PC-3 (cell line): ENCODE results near the gene POLRMT. TPM values are rescaled to one million over a fixed set of nuclear protein-coding genes. Genes with fewer than 3 reads are reported as not detected.
"Not testable (repeated sequence)": the region's sequence is repeated elsewhere in the genome, so short reads cannot be mapped to it uniquely, and the experiment has no call there.

Experiments
- ATAC-seq: fragments of 200-7000 bp; cut with Tn5 transposase; 2 replicates; pipeline ENCODE4 v1.9.1; 2020; ENCODE audit warnings: mild to moderate bottlenecking, moderate library complexity
- BruUV-seq: library from RNA; stranded (reverse); fragments of 400-500 nt; replicated peaks from 2 replicates; lab custom pipeline; 2021; lab: Mats Ljungman, UMichigan
- CTCF ChIA-PET: fragments of 300-600 bp; sonication (Branson Sonifier 250); formaldehyde crosslinking; loops from one replicate; lab custom pipeline; 2022; ENCODE audit warnings: antibody characterized with exemption; lab: Charles Lee
- POLR2A ChIA-PET: fragments of 300-600 bp; sonication (Branson Sonifier 250); formaldehyde crosslinking; loops from one replicate; lab custom pipeline; 2022; ENCODE audit warnings: antibody characterized with exemption; ENCODE audit not compliant: unreplicated experiment; lab: Charles Lee
- DNase-seq: peaks from one replicate; pipeline ENCODE4 v3.0.0-alpha.2; 2015
- H2AFZ ChIP-seq: fragments of 300-600 bp; sonication (generic); 2 replicates; pipeline ENCODE4 v1.6.0; 2016; ENCODE audit warnings: antibody characterized with exemption, low read length
- H3F3A ChIP-seq: fragments of 300-600 bp; sonication (generic); one replicate; pipeline ENCODE4 v1.6.0; 2017; ENCODE audit warnings: antibody characterized with exemption, low read length, control low read depth, mild to moderate bottlenecking; ENCODE audit not compliant: unreplicated experiment
- H3K27ac ChIP-seq: fragments of 300-600 bp; sonication (generic); 2 replicates; pipeline ENCODE4 v1.5.1; 2016; ENCODE audit warnings: mild to moderate bottlenecking, low read length
- H3K27me3 ChIP-seq: fragments of 300-600 bp; sonication (generic); 2 replicates; pipeline ENCODE4 v1.6.1; 2016; ENCODE audit warnings: low read length, mixed read lengths
- H3K36me3 ChIP-seq: fragments of 300-600 bp; sonication (generic); 2 replicates; pipeline ENCODE4 v1.6.1; 2016; ENCODE audit warnings: low read depth, mixed run types, low read length, mixed read lengths
- H3K4me1 ChIP-seq: fragments of 300-600 bp; sonication (generic); 2 replicates; pipeline ENCODE4 v1.5.1; 2016; ENCODE audit warnings: low read length; ENCODE audit not compliant: insufficient read depth
- H3K4me2 ChIP-seq: fragments of 300-600 bp; sonication (generic); 2 replicates; pipeline ENCODE4 v1.6.0; 2016; ENCODE audit warnings: low read length
- H3K4me3 ChIP-seq: fragments of 300-600 bp; sonication (generic); 2 replicates; pipeline ENCODE4 v1.5.1; 2016; ENCODE audit warnings: mild to moderate bottlenecking, low read length, mixed read lengths
- H3K79me2 ChIP-seq: fragments of 300-600 bp; sonication (generic); 2 replicates; pipeline ENCODE4 v1.6.1; 2017; ENCODE audit warnings: low read length, mixed read lengths
- H3K9ac ChIP-seq: fragments of 300-600 bp; sonication (generic); 2 replicates; pipeline ENCODE4 v1.6.0; 2016; ENCODE audit warnings: mild to moderate bottlenecking, low read length
- H3K9me2 ChIP-seq: fragments of 300-600 bp; sonication (generic); replicated peaks from 2 replicates; pipeline ENCODE4 v1.6.1; 2016; ENCODE audit warnings: mixed run types, low read length, mixed read lengths
- H3K9me3 ChIP-seq: fragments of 300-600 bp; sonication (generic); 2 replicates; pipeline ENCODE4 v1.6.1; 2016; ENCODE audit warnings: low read length, mixed read lengths
- H4K20me1 ChIP-seq: fragments of 300-600 bp; sonication (generic); 2 replicates; pipeline ENCODE4 v1.6.1; 2016; ENCODE audit warnings: low read length, mixed read lengths
- EZH2 ChIP-seq: fragments of 300-600 bp; sonication (generic); IDR thresholded peaks from one replicate; pipeline ENCODE4 v1.6.1; 2017; ENCODE audit warnings: antibody characterized with exemption, mild to moderate bottlenecking, low read length; ENCODE audit not compliant: unreplicated experiment
- EZH2phosphoT487 ChIP-seq: fragments of 300-600 bp; sonication (generic); IDR thresholded peaks from 2 replicates; pipeline ENCODE4 v1.6.1; 2018; ENCODE audit warnings: mild to moderate bottlenecking, antibody characterized with exemption, low read length, borderline replicate concordance
- intact Hi-C: fragments of 100-400 bp; cut with micrococcal nuclease; formaldehyde crosslinking; loops from 2 replicates; pipeline ENCODE4 v1.9.0; 2023
- total RNA-seq: library from RNA; depleted of rRNA; stranded (reverse); fragments of >200 nt; gene quantifications from 2 replicates; pipeline ENCODE4 v1.2.3, GENCODE V29; 2014
- TF ChIP-seq, protein P1 (sequence below): fragments of 300-600 bp; sonication (generic); conservative IDR thresholded peaks from 2 replicates; pipeline ENCODE4 v1.5.1; 2017; ENCODE audit warnings: antibody characterized with exemption, low read depth, mild to moderate bottlenecking, low read length

The POLRMT gene
- total RNA-seq, 1 experiment from 2014 or later = 60.5 TPM

GRCh38 chr19:676007-676338 lies 42.6 kb upstream of the POLRMT start:
- H3K4me1 ChIP-seq = peaks cover 21% of the 10 kb centered on the region
- H2AFZ ChIP-seq = 0 out of 2 replicates have a peak overlapping the region, but pooled peaks have one; percentile 9
- H3K27me3 ChIP-seq = no peaks in the 10 kb centered on the region
- TF ChIP-seq, protein P1, sequence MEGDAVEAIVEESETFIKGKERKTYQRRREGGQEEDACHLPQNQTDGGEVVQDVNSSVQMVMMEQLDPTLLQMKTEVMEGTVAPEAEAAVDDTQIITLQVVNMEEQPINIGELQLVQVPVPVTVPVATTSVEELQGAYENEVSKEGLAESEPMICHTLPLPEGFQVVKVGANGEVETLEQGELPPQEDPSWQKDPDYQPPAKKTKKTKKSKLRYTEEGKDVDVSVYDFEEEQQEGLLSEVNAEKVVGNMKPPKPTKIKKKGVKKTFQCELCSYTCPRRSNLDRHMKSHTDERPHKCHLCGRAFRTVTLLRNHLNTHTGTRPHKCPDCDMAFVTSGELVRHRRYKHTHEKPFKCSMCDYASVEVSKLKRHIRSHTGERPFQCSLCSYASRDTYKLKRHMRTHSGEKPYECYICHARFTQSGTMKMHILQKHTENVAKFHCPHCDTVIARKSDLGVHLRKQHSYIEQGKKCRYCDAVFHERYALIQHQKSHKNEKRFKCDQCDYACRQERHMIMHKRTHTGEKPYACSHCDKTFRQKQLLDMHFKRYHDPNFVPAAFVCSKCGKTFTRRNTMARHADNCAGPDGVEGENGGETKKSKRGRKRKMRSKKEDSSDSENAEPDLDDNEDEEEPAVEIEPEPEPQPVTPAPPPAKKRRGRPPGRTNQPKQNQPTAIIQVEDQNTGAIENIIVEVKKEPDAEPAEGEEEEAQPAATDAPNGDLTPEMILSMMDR = no peak
- no peak for TF ChIP-seq EZH2phosphoT487
- H3K4me3 ChIP-seq = peak overlapping the region; percentile 50; the same call in 1 of the 2 replicates
- no peak for DNase-seq
- CTCF ChIA-PET = no interaction called here
- peak overlapping the region; percentile 77 for H3K4me2 ChIP-seq
- no peak overlapping the region for H3K27ac ChIP-seq
- intact Hi-C loops = loop anchor here (5.0 kb wide), 2 partner anchors 36 to 76 kb away; partner anchors contain the start of gene MISP
- H3K79me2 ChIP-seq = peaks cover 26% of the 10 kb centered on the region
- H3K9me2 ChIP-seq = no peaks in the 10 kb centered on the region
- BruUV-seq = no TSS peak
- no peaks in the 10 kb centered on the region for H3F3A ChIP-seq
- ATAC-seq = no peak
- no peaks in the 10 kb centered on the region for H4K20me1 ChIP-seq
- no peaks in the 10 kb centered on the region for H3K36me3 ChIP-seq
- H3K9me3 ChIP-seq = no peaks in the 10 kb centered on the region
- no peak overlapping the region for H3K9ac ChIP-seq
- POLR2A ChIA-PET = interaction anchor here (0.7 kb wide), 1 partner anchor 101 kb away, joined by 4 read pairs; no protein-coding TSS in a partner anchor

GRCh38 chr19:674282-675151 lies 41.2 kb upstream of the POLRMT start:
- H3K27ac ChIP-seq = no peak overlapping the region
- TF ChIP-seq, protein P1 = no peak
- TF ChIP-seq EZH2phosphoT487 = no peak
- no peak for TF ChIP-seq EZH2
- H3K4me1 ChIP-seq = peaks cover 19% of the 10 kb centered on the region
- no peak overlapping the region for H2AFZ ChIP-seq
- POLR2A ChIA-PET = no interaction called here
- H3K4me3 ChIP-seq = no peak overlapping the region
- BruUV-seq = no TSS peak
- no peak for DNase-seq
- no peak for ATAC-seq
- H4K20me1 ChIP-seq = no peaks in the 10 kb centered on the region
- no peaks in the 10 kb centered on the region for H3K27me3 ChIP-seq
- no peaks in the 10 kb centered on the region for H3K9me3 ChIP-seq
- H3K36me3 ChIP-seq = no peaks in the 10 kb centered on the region
- H3K4me2 ChIP-seq = no peak overlapping the region
- H3K9me2 ChIP-seq = no peaks in the 10 kb centered on the region
- intact Hi-C loops = loop anchor here (5.0 kb wide), 2 partner anchors 38 to 78 kb away; partner anchors contain the start of gene MISP
- H3K79me2 ChIP-seq = peaks cover 24% of the 10 kb centered on the region
- H3F3A ChIP-seq = no peaks in the 10 kb centered on the region
- CTCF ChIA-PET = no interaction called here
- H3K9ac ChIP-seq = no peak overlapping the region

GRCh38 chr19:670609-671075 lies 37.3 kb upstream of the POLRMT start:
- no peak for DNase-seq
- no TSS peak for BruUV-seq
- TF ChIP-seq EZH2phosphoT487 (no peak), EZH2 (no peak)
- TF ChIP-seq, protein P1 = no peak
- no peaks in the 10 kb centered on the region for H3K9me2 ChIP-seq
- ATAC-seq = no peak
- no peak overlapping the region for H3K27ac ChIP-seq
- H3K79me2 ChIP-seq = no peaks in the 10 kb centered on the region
- intact Hi-C loops = no loop called here
- no peaks in the 10 kb centered on the region for H3K4me1 ChIP-seq
- H3K4me3 ChIP-seq = no peak overlapping the region
- ChIA-PET POLR2A (no interaction called here), CTCF (no interaction called here)
- no peak overlapping the region for H3K4me2 ChIP-seq
- H2AFZ ChIP-seq = no peak overlapping the region
- no peak overlapping the region for H3K9ac ChIP-seq
- no peaks in the 10 kb centered on the region for H3K36me3 ChIP-seq
- H3K27me3 ChIP-seq = no peaks in the 10 kb centered on the region
- H3F3A ChIP-seq = no peaks in the 10 kb centered on the region
- no peaks in the 10 kb centered on the region for H4K20me1 ChIP-seq
- H3K9me3 ChIP-seq = no peaks in the 10 kb centered on the region

- CTCF ChIA-PET, H3K27ac ChIP-seq, H3K4me1 ChIP-seq, H4K20me1 ChIP-seq, BruUV-seq, ATAC-seq, intact Hi-C loops, H3K36me3 ChIP-seq, H3K9me3 ChIP-seq, H3K9me2 ChIP-seq, H3K4me2 ChIP-seq, H2AFZ ChIP-seq, H3K9ac ChIP-seq, POLR2A ChIA-PET, DNase-seq, H3K27me3 ChIP-seq, H3K4me3 ChIP-seq, H3K79me2 ChIP-seq, H3F3A ChIP-seq: not testable (repeated sequence)
Measured at GRCh38 chr19:668675-669434, 35.5 kb upstream of the POLRMT start.
